ENCODE measurements around the gene PXYLP1. TPM values are rescaled to one million over a fixed set of nuclear protein-coding genes. Genes with fewer than 3 reads are reported as not detected.

The PXYLP1 gene
- total RNA-seq, 1 donor from 2014 or later, result 17.2 TPM

GRCh38 chr3:141330235-141330634 lies 98.6 kb downstream of the PXYLP1 start:
- no peaks in the 10 kb centered on the region for H3K36me3 ChIP-seq (ENCODE audit: control insufficient read depth in 3 of 3, insufficient read depth in 3 of 3, low read length in 3 of 3)
- peaks cover 4 to 9% (median 6%) of the 10 kb centered on the region in 3 donors for H3K4me1 ChIP-seq (ENCODE audit: control insufficient read depth in 3 of 3, insufficient read depth in 3 of 3, low read length in 3 of 3)
- H3K9me3 ChIP-seq (ENCODE audit: control insufficient read depth in 3 of 3, low read length in 3 of 3), result no peaks in the 10 kb centered on the region
- no peak overlapping the region for H3K4me3 ChIP-seq (ENCODE audit: low read length in 3 of 3)
- no peak overlapping the region for H3K9ac ChIP-seq (ENCODE audit: low read depth in 1 of 3, low read length in 3 of 3)
- H3K27me3 ChIP-seq (ENCODE audit: control insufficient read depth in 3 of 3, insufficient read depth in 3 of 3, low read length in 3 of 3), result no peaks in the 10 kb centered on the region
- H3K27ac ChIP-seq (ENCODE audit: low read depth, low read length), result no peak overlapping the region

DNA sequence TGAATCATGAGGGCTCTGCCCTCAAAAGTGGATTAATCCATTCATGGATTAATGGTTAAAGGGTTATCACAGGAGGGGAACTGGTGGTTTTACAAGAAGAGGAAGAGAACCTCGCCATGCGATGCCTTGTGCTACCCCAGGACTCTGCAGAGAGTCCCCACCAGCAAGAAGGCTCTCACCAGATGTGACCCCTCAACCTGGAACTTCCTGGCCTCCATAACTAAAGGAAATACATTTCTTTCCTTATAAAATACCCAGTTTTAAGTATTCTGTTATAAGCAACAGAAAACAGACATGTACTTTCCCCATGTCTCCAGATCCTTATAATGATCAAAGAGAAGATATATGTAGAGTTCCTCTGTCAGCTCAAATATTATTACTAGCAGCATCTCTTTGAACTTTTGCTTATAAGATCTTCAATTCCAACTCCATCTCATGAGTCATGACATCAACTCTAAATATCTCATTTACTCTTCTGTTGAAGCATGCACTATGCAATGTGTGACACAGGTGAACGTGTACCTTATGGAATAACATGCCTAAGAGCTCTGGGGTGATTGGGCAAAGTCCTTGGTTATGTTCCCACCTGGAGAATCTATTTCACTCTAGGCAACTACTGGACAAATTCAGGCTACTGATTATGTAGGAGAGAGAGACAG lies 99.2 kb downstream of the PXYLP1 start:
- Histone ChIP-seq H3K9ac (ENCODE audit: low read depth in 1 of 3, low read length in 3 of 3) (no peak overlapping the region), H3K9me3 (ENCODE audit: control insufficient read depth in 3 of 3, low read length in 3 of 3) (no peaks in the 10 kb centered on the region), H3K4me3 (ENCODE audit: low read length in 3 of 3) (no peak overlapping the region), H3K36me3 (ENCODE audit: control insufficient read depth in 3 of 3, insufficient read depth in 3 of 3, low read length in 3 of 3) (no peaks in the 10 kb centered on the region), H3K27ac (ENCODE audit: low read depth, low read length) (no peak overlapping the region), H3K27me3 (ENCODE audit: control insufficient read depth in 3 of 3, insufficient read depth in 3 of 3, low read length in 3 of 3) (no peaks in the 10 kb centered on the region), H3K4me1 (ENCODE audit: control insufficient read depth in 3 of 3, insufficient read depth in 3 of 3, low read length in 3 of 3) (peaks cover 4 to 9% (median 6%) of the 10 kb centered on the region in 3 donors)

GRCh38 chr3:141331377-141332318 lies 100.0 kb downstream of the PXYLP1 start:
- no peaks in the 10 kb centered on the region for H3K9me3 ChIP-seq (ENCODE audit: control insufficient read depth in 3 of 3, low read length in 3 of 3)
- H3K4me3 ChIP-seq (ENCODE audit: low read length in 3 of 3), result no peak overlapping the region
- peaks cover 4 to 9% (median 6%) of the 10 kb centered on the region in 3 donors for H3K4me1 ChIP-seq (ENCODE audit: control insufficient read depth in 3 of 3, insufficient read depth in 3 of 3, low read length in 3 of 3)
- H3K27ac ChIP-seq (ENCODE audit: low read depth, low read length), result peak overlapping the region; percentile 55
- no peak overlapping the region for H3K9ac ChIP-seq (ENCODE audit: low read depth in 1 of 3, low read length in 3 of 3)
- no peaks in the 10 kb centered on the region for H3K36me3 ChIP-seq (ENCODE audit: control insufficient read depth in 3 of 3, insufficient read depth in 3 of 3, low read length in 3 of 3)
- H3K27me3 ChIP-seq (ENCODE audit: control insufficient read depth in 3 of 3, insufficient read depth in 3 of 3, low read length in 3 of 3), result no peaks in the 10 kb centered on the region

- no peak overlapping the region for H3K9ac ChIP-seq (ENCODE audit: low read depth in 1 of 3, low read length in 3 of 3)
- no peaks in the 10 kb centered on the region for H3K9me3 ChIP-seq (ENCODE audit: control insufficient read depth in 3 of 3, low read length in 3 of 3)
- H3K27ac ChIP-seq (ENCODE audit: low read depth, low read length), result peak overlapping the region; percentile 55
- no peak overlapping the region for H3K4me3 ChIP-seq (ENCODE audit: low read length in 3 of 3)
- H3K27me3 ChIP-seq (ENCODE audit: control insufficient read depth in 3 of 3, insufficient read depth in 3 of 3, low read length in 3 of 3), result no peaks in the 10 kb centered on the region
- H3K4me1 ChIP-seq (ENCODE audit: control insufficient read depth in 3 of 3, insufficient read depth in 3 of 3, low read length in 3 of 3), result peaks cover 4 to 9% (median 6%) of the 10 kb centered on the region in 3 donors
- H3K36me3 ChIP-seq (ENCODE audit: control insufficient read depth in 3 of 3, insufficient read depth in 3 of 3, low read length in 3 of 3), result no peaks in the 10 kb centered on the region
Measured at GRCh38 chr3:141332416-141332815, 100.8 kb downstream of the PXYLP1 start.

DNA sequence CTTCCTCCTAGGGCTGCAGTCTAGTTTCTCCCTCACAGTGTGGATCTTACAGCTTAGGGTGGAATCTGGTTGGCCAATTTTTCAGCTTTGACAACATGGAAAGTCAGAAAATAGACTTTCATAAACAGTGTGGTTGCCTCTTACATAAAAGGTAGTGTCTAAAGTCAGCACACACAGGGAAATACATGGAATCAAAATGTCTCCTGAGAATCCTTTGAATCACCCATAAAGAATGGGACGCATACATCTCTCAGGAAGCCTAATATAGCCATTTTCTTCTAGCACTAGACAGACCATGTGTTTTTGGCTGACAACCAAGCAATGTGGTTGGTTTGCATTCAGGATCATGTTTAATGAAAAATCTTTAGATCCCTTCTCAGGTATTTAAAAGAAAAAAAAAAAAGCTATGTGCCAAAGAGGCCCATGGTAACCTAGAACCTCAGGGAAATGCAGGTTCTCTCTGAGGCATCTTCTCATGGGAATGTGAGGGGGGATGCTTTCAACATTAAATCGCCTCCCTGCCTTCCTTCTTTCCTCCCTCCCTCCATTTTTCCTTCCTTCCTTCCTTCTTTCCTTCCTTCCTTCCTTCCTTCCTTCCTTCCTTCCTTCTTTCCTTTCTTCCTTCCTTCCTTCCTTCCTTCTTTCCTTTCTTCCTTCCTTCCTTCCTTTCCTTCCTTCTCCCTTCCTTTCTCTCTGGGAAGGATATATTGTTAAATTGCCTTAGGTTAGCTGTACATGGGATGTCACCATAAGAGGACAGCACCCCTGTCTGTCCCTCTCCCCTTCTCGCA lies 102.4 kb downstream of the PXYLP1 start:
- peaks cover 4 to 9% (median 6%) of the 10 kb centered on the region in 3 donors for H3K4me1 ChIP-seq (ENCODE audit: control insufficient read depth in 3 of 3, insufficient read depth in 3 of 3, low read length in 3 of 3)
- H3K27ac ChIP-seq (ENCODE audit: low read depth, low read length), result no peak overlapping the region
- no peaks in the 10 kb centered on the region for H3K36me3 ChIP-seq (ENCODE audit: control insufficient read depth in 3 of 3, insufficient read depth in 3 of 3, low read length in 3 of 3)
- no peak overlapping the region for H3K9ac ChIP-seq (ENCODE audit: low read depth in 1 of 3, low read length in 3 of 3)
- no peaks in the 10 kb centered on the region for H3K9me3 ChIP-seq (ENCODE audit: control insufficient read depth in 3 of 3, low read length in 3 of 3)
- no peak overlapping the region for H3K4me3 ChIP-seq (ENCODE audit: low read length in 3 of 3)
- no peaks in the 10 kb centered on the region for H3K27me3 ChIP-seq (ENCODE audit: control insufficient read depth in 3 of 3, insufficient read depth in 3 of 3, low read length in 3 of 3)

DNA sequence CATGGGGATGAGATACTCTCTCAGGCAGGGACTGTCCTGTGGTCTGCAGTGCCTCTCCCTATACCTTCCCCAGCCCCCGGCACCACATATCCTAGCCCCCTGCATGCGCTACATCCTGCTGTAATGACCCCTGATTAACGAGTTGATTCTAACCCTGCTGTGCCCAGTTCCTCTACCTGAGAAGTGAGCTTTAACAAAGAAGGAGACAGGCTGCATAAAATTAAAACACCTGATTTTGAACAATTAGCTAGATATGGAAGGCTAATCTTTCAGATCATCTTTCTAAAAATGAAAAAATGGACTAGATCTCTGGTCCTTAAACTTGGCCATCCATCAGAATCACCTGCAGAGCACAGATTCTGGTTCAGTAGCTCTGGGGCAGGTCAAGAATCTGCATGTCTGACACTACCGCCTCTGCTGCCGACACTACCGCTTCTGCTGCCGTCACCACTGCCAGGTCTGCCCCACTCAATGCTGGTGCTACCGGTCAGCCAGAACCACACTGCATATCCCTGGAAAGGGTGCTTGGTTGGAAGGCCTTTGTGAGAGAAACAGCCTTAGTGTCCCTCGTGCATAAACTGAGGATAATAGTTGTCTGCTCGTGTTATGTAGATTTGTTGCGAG lies 103.1 kb downstream of the PXYLP1 start:
- Histone ChIP-seq H3K4me3 (ENCODE audit: low read length in 3 of 3) (no peak overlapping the region), H3K9me3 (ENCODE audit: control insufficient read depth in 3 of 3, low read length in 3 of 3) (no peaks in the 10 kb centered on the region), H3K27ac (ENCODE audit: low read depth, low read length) (no peak overlapping the region), H3K27me3 (ENCODE audit: control insufficient read depth in 3 of 3, insufficient read depth in 3 of 3, low read length in 3 of 3) (no peaks in the 10 kb centered on the region), H3K36me3 (ENCODE audit: control insufficient read depth in 3 of 3, insufficient read depth in 3 of 3, low read length in 3 of 3) (no peaks in the 10 kb centered on the region), H3K4me1 (ENCODE audit: control insufficient read depth in 3 of 3, insufficient read depth in 3 of 3, low read length in 3 of 3) (peaks cover 4 to 9% (median 6%) of the 10 kb centered on the region in 3 donors), H3K9ac (ENCODE audit: low read depth in 1 of 3, low read length in 3 of 3) (no peak overlapping the region)

DNA sequence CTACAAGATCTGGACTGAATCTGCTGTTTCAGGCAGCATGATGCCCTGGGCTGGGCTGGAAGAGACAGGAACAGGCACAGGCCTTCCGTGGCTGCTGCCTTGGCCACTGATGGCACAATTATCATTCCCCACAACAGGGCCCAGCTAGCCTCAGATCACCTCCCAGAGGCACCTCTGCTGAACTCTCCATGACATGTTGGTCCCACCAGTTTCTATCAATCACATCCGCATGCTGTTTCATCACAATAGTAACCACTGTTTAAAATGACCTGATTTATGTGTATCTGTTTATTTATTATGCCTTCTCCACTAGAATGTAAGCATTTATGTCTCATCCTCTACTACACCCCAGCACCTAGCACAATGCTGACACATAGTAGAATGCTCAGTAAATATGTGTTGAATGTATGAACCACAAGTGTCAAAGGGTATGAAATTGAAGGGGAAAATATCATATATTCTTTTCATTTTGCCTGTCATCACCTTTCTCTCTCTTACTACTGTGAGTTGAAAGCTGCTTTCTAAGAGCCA lies 104.0 kb downstream of the PXYLP1 start:
- no peaks in the 10 kb centered on the region for H3K27me3 ChIP-seq (ENCODE audit: control insufficient read depth in 3 of 3, insufficient read depth in 3 of 3, low read length in 3 of 3)
- H3K27ac ChIP-seq (ENCODE audit: low read depth, low read length), result no peak overlapping the region
- H3K4me3 ChIP-seq (ENCODE audit: low read length in 3 of 3), result no peak overlapping the region
- H3K36me3 ChIP-seq (ENCODE audit: control insufficient read depth in 3 of 3, insufficient read depth in 3 of 3, low read length in 3 of 3), result no peaks in the 10 kb centered on the region
- no peaks in the 10 kb centered on the region for H3K9me3 ChIP-seq (ENCODE audit: control insufficient read depth in 3 of 3, low read length in 3 of 3)
- peaks cover 4 to 9% (median 6%) of the 10 kb centered on the region in 3 donors for H3K4me1 ChIP-seq (ENCODE audit: control insufficient read depth in 3 of 3, insufficient read depth in 3 of 3, low read length in 3 of 3)
- H3K9ac ChIP-seq (ENCODE audit: low read depth in 1 of 3, low read length in 3 of 3), result no peak overlapping the region

- no peaks in the 10 kb centered on the region for H3K27me3 ChIP-seq (ENCODE audit: control insufficient read depth in 3 of 3, insufficient read depth in 3 of 3, low read length in 3 of 3)
- H3K27ac ChIP-seq (ENCODE audit: low read depth, low read length), result no peak overlapping the region
- H3K4me1 ChIP-seq (ENCODE audit: control insufficient read depth in 3 of 3, insufficient read depth in 3 of 3, low read length in 3 of 3), result peaks cover 3 to 4% (median 4%) of the 10 kb centered on the region in 3 donors
- no peak overlapping the region for H3K4me3 ChIP-seq (ENCODE audit: low read length in 3 of 3)
- no peak overlapping the region for H3K9ac ChIP-seq (ENCODE audit: low read depth in 1 of 3, low read length in 3 of 3)
- no peaks in the 10 kb centered on the region for H3K36me3 ChIP-seq (ENCODE audit: control insufficient read depth in 3 of 3, insufficient read depth in 3 of 3, low read length in 3 of 3)
- no peaks in the 10 kb centered on the region for H3K9me3 ChIP-seq (ENCODE audit: control insufficient read depth in 3 of 3, low read length in 3 of 3)
Measured at GRCh38 chr3:141336672-141337522, 105.3 kb downstream of the PXYLP1 start.

DNA sequence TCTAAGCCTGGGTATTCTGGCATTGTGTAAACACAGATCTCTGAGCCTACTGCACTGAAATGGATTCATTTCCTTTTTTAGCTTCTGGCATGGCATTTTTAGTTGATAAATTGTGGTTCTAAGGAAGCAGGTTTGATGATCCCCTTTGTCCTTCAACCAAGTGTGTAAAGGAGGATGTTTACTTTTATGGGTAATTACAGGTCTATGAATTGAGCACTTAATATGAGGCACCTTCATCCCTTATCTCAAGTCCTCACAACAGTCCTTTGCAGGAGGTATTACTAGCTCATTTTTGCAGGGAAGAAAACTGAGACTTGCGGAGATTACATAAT lies 105.9 kb downstream of the PXYLP1 start:
- Histone ChIP-seq H3K27ac (ENCODE audit: low read depth, low read length) (no peak overlapping the region), H3K4me3 (ENCODE audit: low read length in 3 of 3) (no peak overlapping the region), H3K36me3 (ENCODE audit: control insufficient read depth in 3 of 3, insufficient read depth in 3 of 3, low read length in 3 of 3) (no peaks in the 10 kb centered on the region), H3K27me3 (ENCODE audit: control insufficient read depth in 3 of 3, insufficient read depth in 3 of 3, low read length in 3 of 3) (no peaks in the 10 kb centered on the region), H3K4me1 (ENCODE audit: control insufficient read depth in 3 of 3, insufficient read depth in 3 of 3, low read length in 3 of 3) (peaks cover under 1 to 3% (median 2%) of the 10 kb centered on the region in 3 donors), H3K9me3 (ENCODE audit: control insufficient read depth in 3 of 3, low read length in 3 of 3) (no peaks in the 10 kb centered on the region), H3K9ac (ENCODE audit: low read depth in 1 of 3, low read length in 3 of 3) (no peak overlapping the region)
